GM18520 (cell line): Measurements from ENCODE around the gene RNH1.
A peak's percentile ranks its signal among the peaks of the same experiment; 100 is the strongest.

Source experiments
- ATAC-seq: cut with Tn5 transposase; IDR thresholded peaks from one replicate; pipeline ENCODE4 v1.9.1; 2021; ENCODE audit not compliant: unreplicated experiment

Gene RNH1

GRCh38 chr11:459511-460220, 47.4 kb downstream of the RNH1 start:
- no peak for ATAC-seq

- no peak for ATAC-seq
Measured at GRCh38 chr11:457111-457760, 49.8 kb downstream of the RNH1 start.

- ATAC-seq: no peak
Measured at GRCh38 chr11:456533-456932, 50.5 kb downstream of the RNH1 start.

GRCh38 chr11:455566-456147, 51.4 kb downstream of the RNH1 start:
- no peak for ATAC-seq

- no peak for ATAC-seq
Measured at GRCh38 chr11:454801-455565, 52.1 kb downstream of the RNH1 start.

- no peak for ATAC-seq
Measured at GRCh38 chr11:454043-454442, 53.0 kb downstream of the RNH1 start.

GRCh38 chr11:453564-453963, 53.5 kb downstream of the RNH1 start:
- no peak for ATAC-seq

GRCh38 chr11:452916-453527, 54.0 kb downstream of the RNH1 start:
- no peak for ATAC-seq

GRCh38 chr11:452203-452744, 54.8 kb downstream of the RNH1 start:
- ATAC-seq: no peak

GRCh38 chr11:451738-452137, 55.3 kb downstream of the RNH1 start:
- no peak for ATAC-seq

GRCh38 chr11:450809-451451, 56.1 kb downstream of the RNH1 start:
- ATAC-seq: peak; percentile 1

GRCh38 chr11:449889-450808, 56.9 kb downstream of the RNH1 start, which contains the start of gene PTDSS2:
PTDSS2 (plus strand) TSS chr11:450279; CDS start chr11:450456, 177 bp downstream.
- ATAC-seq: peak; percentile 60

GRCh38 chr11:447923-448731, 58.9 kb downstream of the RNH1 start:
- peak; percentile 32 for ATAC-seq

GRCh38 chr11:446891-447290, 60.2 kb downstream of the RNH1 start:
- no peak for ATAC-seq

- ATAC-seq: no peak
Measured at GRCh38 chr11:445765-446588, 61.1 kb downstream of the RNH1 start.
